Fibroblast of lung (primary cell): ENCODE results near the gene EFHB. TPM values are rescaled to one million over a fixed set of nuclear protein-coding genes. Genes with fewer than 3 reads are reported as not detected.
A peak's percentile ranks its signal among the peaks of the same experiment; 100 is the strongest.

Experiments
- DNase-seq, 2 donors: peaks; one replicate each; pipeline versions ENCODE4 v3.0.0 to v3.0.0-alpha.2; 2010; ENCODE audit warnings: low read depth in 2 of 2
- H2AFZ ChIP-seq: 2 replicates; pipeline ENCODE4 v1.5.1; 2012; ENCODE audit warnings: low read length, control low read depth, inconsistent platforms
- H3K27ac ChIP-seq: 2 replicates; pipeline ENCODE4 v1.5.1; 2011; ENCODE audit warnings: low read length, control low read depth; ENCODE audit not compliant: insufficient read depth
- H3K27me3 ChIP-seq: 2 replicates; pipeline ENCODE4 v1.5.1; 2011; ENCODE audit warnings: mild to moderate bottlenecking, low read length; ENCODE audit not compliant: control insufficient read depth, insufficient read depth
- H3K36me3 ChIP-seq: 2 replicates; pipeline ENCODE4 v1.5.1; 2011; ENCODE audit warnings: low read length; ENCODE audit not compliant: control insufficient read depth, insufficient read depth
- H3K4me1 ChIP-seq: 2 replicates; pipeline ENCODE4 v1.5.1; 2011; ENCODE audit warnings: low read length; ENCODE audit not compliant: control insufficient read depth, insufficient read depth; ENCODE audit errors: extremely low read depth
- H3K4me2 ChIP-seq: 2 replicates; pipeline ENCODE4 v1.5.1; 2011; ENCODE audit warnings: low read length, control low read depth; ENCODE audit not compliant: insufficient read depth; ENCODE audit errors: extremely low read depth
- H3K4me3 ChIP-seq, 4 experiments: fragments of 200-600 bp in 1 of 4; sonication (generic) in 1 of 4; replicated peaks in 1 of 4; 2 replicates each; pipeline ENCODE4 v1.5.1; 2011 to 2016; ENCODE audit warnings: low read length in 4 of 4, low read depth in 3 of 4, mild to moderate bottlenecking in 3 of 4, control low read depth in 2 of 4, inconsistent platforms in 1 of 4, mixed read lengths in 1 of 4; ENCODE audit not compliant: insufficient read depth in 1 of 4; ENCODE audit errors: control extremely low read depth in 1 of 4
- H3K79me2 ChIP-seq: 2 replicates; pipeline ENCODE4 v1.5.1; 2012; ENCODE audit warnings: mild to moderate bottlenecking, low read length, inconsistent platforms; ENCODE audit not compliant: control insufficient read depth, insufficient read depth
- H3K9ac ChIP-seq: 2 replicates; pipeline ENCODE4 v1.5.1; 2011; ENCODE audit warnings: mild to moderate bottlenecking, low read length, control low read depth; ENCODE audit not compliant: insufficient read depth
- H3K9me3 ChIP-seq: 2 replicates; pipeline ENCODE4 v1.5.1; 2012; ENCODE audit warnings: low read depth, low read length; ENCODE audit not compliant: control insufficient read depth, insufficient read depth
- H4K20me1 ChIP-seq: 2 replicates; pipeline ENCODE4 v1.5.1; 2011; ENCODE audit warnings: low read length; ENCODE audit not compliant: control insufficient read depth, insufficient read depth; ENCODE audit errors: extremely low read depth
- CTCF ChIP-seq, 2 donors: IDR thresholded peaks in 1 of 2; conservative IDR thresholded peaks in 1 of 2; 1 replicate in 1 of 2; 2 replicates in 1 of 2; pipeline ENCODE4 v1.5.1; 2011 to 2012; ENCODE audit warnings: low read length in 2 of 2, control low read depth in 1 of 2, inconsistent platforms in 1 of 2, low read depth in 1 of 2, mild to moderate bottlenecking in 1 of 2
- EZH2 ChIP-seq: IDR thresholded peaks from 2 replicates; pipeline ENCODE4 v1.5.1; 2012; ENCODE audit warnings: low read length, control low read depth, mild to moderate bottlenecking; ENCODE audit errors: missing control alignments
- polyA minus RNA-seq: library from RNA; depleted of rRNA, polyadenylated mRNA; stranded (reverse); fragments of >200 nt; gene quantifications from 2 replicates; pipeline ENCODE4 v1.2.3, GENCODE V29; 2011; ENCODE audit warnings: low replicate concordance
- polyA plus RNA-seq, 2 donors: library from polyadenylated mRNA; depleted of rRNA in 1 of 2; stranded (reverse) in 1 of 2; unstranded in 1 of 2; fragments of >200 nt; gene quantifications; 2 replicates each; pipeline ENCODE4 v1.2.1, GENCODE V29; 2011 to 2012; ENCODE audit warnings: missing spikeins in 1 of 2
- total RNA-seq: library from RNA; depleted of rRNA; stranded (reverse); fragments of >200 nt; gene quantifications from 2 replicates; pipeline ENCODE4 v1.2.1, GENCODE V29; 2014

The EFHB gene
- total RNA-seq (0.83 and 1.0 TPM in 2 replicates), polyA plus RNA-seq (0.28 and 0.43 TPM in 2 replicates), polyA minus RNA-seq (not detected in 2 replicates)
- 0.99 TPM in 1 of 2 replicates, not detected in the other for polyA plus RNA-seq (2012)

GRCh38 chr3:19934098-19934566 lies at the start of gene EFHB:
Gene EFHB (minus strand): TSS chr3:19934217. CDS start chr3:19934018, 199 bp downstream.
- no peaks in the 10 kb centered on the region for H4K20me1 ChIP-seq
- H2AFZ ChIP-seq, result no peak within 1 kb of the TSS
- no peak within 1 kb of the TSS for H3K9ac ChIP-seq
- TF ChIP-seq CTCF (conservative IDR thresholded peaks at IDR 0.05 in 1 of 2, IDR thresholded peaks at IDR 0.05 in 1 of 2; ENCODE audit: low read depth in 1 of 2, low read length in 2 of 2), result no peak
- TF ChIP-seq EZH2, result no peak
- H3K4me3 ChIP-seq, result no peak within 1 kb of the TSS
- H3K36me3 ChIP-seq, result no peaks in the 10 kb centered on the region
- peak; percentile 11 to 14 for DNase-seq
- H3K27ac ChIP-seq, result no peak within 1 kb of the TSS
- H3K9me3 ChIP-seq, result no peaks in the 10 kb centered on the region
- H3K79me2 ChIP-seq, result no peaks in the 10 kb centered on the region
- H3K4me2 ChIP-seq, result no peak within 1 kb of the TSS
- H3K4me1 ChIP-seq, result no peaks in the 10 kb centered on the region
- no peaks in the 10 kb centered on the region for H3K27me3 ChIP-seq

GRCh38 chr3:19972054-19972453 lies 38.0 kb upstream of the EFHB start:
- Histone ChIP-seq H3K4me2 (no peak overlapping the region), H4K20me1 (peaks cover 2% of the 10 kb centered on the region)

GRCh38 chr3:19970327-19970726 lies 36.3 kb upstream of the EFHB start:
- H3K4me2 ChIP-seq, result no peak overlapping the region
- no peak overlapping the region for H3K27ac ChIP-seq
- DNase-seq, result no peak
- H2AFZ ChIP-seq, result no peak overlapping the region
- TF ChIP-seq CTCF (conservative IDR thresholded peaks at IDR 0.05 in 1 of 2, IDR thresholded peaks at IDR 0.05 in 1 of 2; ENCODE audit: low read depth in 1 of 2, low read length in 2 of 2) (no peak), EZH2 (no peak)
- no peaks in the 10 kb centered on the region for H3K9me3 ChIP-seq
- peaks cover 2% of the 10 kb centered on the region for H4K20me1 ChIP-seq
- no peaks in the 10 kb centered on the region for H3K27me3 ChIP-seq
- peaks cover 58% of the 10 kb centered on the region for H3K79me2 ChIP-seq
- no peak overlapping the region for H3K9ac ChIP-seq
- peaks cover 2% of the 10 kb centered on the region for H3K36me3 ChIP-seq
- H3K4me1 ChIP-seq, result no peaks in the 10 kb centered on the region
- H3K4me3 ChIP-seq, result no peak overlapping the region

More at GRCh38 chr3:19972054-19972453, 38.0 kb upstream of the EFHB start:
- Histone ChIP-seq H3K79me2 (peaks cover 42% of the 10 kb centered on the region), H2AFZ (no peak overlapping the region), H3K9ac (no peak overlapping the region), H3K36me3 (peaks cover 4% of the 10 kb centered on the region), H3K4me3 (no peak overlapping the region), H3K9me3 (no peaks in the 10 kb centered on the region), H3K27ac (no peak overlapping the region), H3K4me1 (no peaks in the 10 kb centered on the region), H3K27me3 (no peaks in the 10 kb centered on the region)
- peak; percentile 17 to 58 for DNase-seq
- TF ChIP-seq EZH2, result no peak
- TF ChIP-seq CTCF (conservative IDR thresholded peaks at IDR 0.05 in 1 of 2, IDR thresholded peaks at IDR 0.05 in 1 of 2; ENCODE audit: low read depth in 1 of 2, low read length in 2 of 2), result no peak
